Measurements from ENCODE around the gene CCDC33. TPM values are rescaled to one million over a fixed set of nuclear protein-coding genes. Genes with fewer than 3 reads are reported as not detected.

Gene CCDC33
- total RNA-seq, 1 experiment from 2014 or later, result 0.77 TPM

- no peak overlapping the region for H3K4me3 ChIP-seq (ENCODE audit: low read length)
- ATAC-seq (no peak), DNase-seq (no peak)
- H3F3A ChIP-seq (ENCODE audit: low read length, unreplicated experiment), result no peaks in the 10 kb centered on the region
- intact Hi-C loops (cut with micrococcal nuclease), result no loop called here
- POLR2A ChIA-PET (ENCODE audit: unreplicated experiment), result no interaction called here
- H2AFZ ChIP-seq (ENCODE audit: low read length), result no peak overlapping the region
- no TSS peak for BruUV-seq (replicated peaks)
- H3K9ac ChIP-seq (ENCODE audit: low read length), result no peak overlapping the region
- H3K27me3 ChIP-seq (ENCODE audit: low read length), result no peaks in the 10 kb centered on the region
- H3K36me3 ChIP-seq (ENCODE audit: low read depth, low read length), result no peaks in the 10 kb centered on the region
- no peaks in the 10 kb centered on the region for H3K9me2 ChIP-seq (replicated peaks; ENCODE audit: low read length)
- H4K20me1 ChIP-seq (ENCODE audit: low read length), result no peaks in the 10 kb centered on the region
- peaks cover 29% of the 10 kb centered on the region for H3K4me1 ChIP-seq (ENCODE audit: insufficient read depth, low read length)
- no peak overlapping the region for H3K27ac ChIP-seq (ENCODE audit: low read length)
- no peak for TF ChIP-seq EZH2 (IDR thresholded peaks at IDR 0.05; ENCODE audit: low read length, unreplicated experiment)
- TF ChIP-seq CTCF (conservative IDR thresholded peaks at IDR 0.05; ENCODE audit: low read depth, low read length), result no peak
- no peak for TF ChIP-seq EZH2phosphoT487 (IDR thresholded peaks at IDR 0.05; ENCODE audit: borderline replicate concordance, low read length)
- no peak overlapping the region for H3K4me2 ChIP-seq (ENCODE audit: low read length)
- H3K9me3 ChIP-seq (ENCODE audit: low read length), result no peaks in the 10 kb centered on the region
- H3K79me2 ChIP-seq (ENCODE audit: low read length), result no peaks in the 10 kb centered on the region
- CTCF ChIA-PET, result no interaction called here
Measured at GRCh38 chr15:74243431-74243830, 7.3 kb downstream of the CCDC33 start.

GRCh38 chr15:74244822-74245341 lies 8.8 kb downstream of the CCDC33 start:
- no peak for ATAC-seq
- no TSS peak for BruUV-seq (replicated peaks)
- Histone ChIP-seq H3K4me2 (ENCODE audit: low read length) (no peak overlapping the region), H3K36me3 (ENCODE audit: low read depth, low read length) (no peaks in the 10 kb centered on the region), H3K9me2 (replicated peaks; ENCODE audit: low read length) (no peaks in the 10 kb centered on the region), H3F3A (ENCODE audit: low read length, unreplicated experiment) (no peaks in the 10 kb centered on the region), H4K20me1 (ENCODE audit: low read length) (no peaks in the 10 kb centered on the region), H3K4me3 (ENCODE audit: low read length) (no peak overlapping the region), H3K9ac (ENCODE audit: low read length) (no peak overlapping the region), H2AFZ (ENCODE audit: low read length) (no peak overlapping the region), H3K9me3 (ENCODE audit: low read length) (no peaks in the 10 kb centered on the region), H3K27ac (ENCODE audit: low read length) (no peak overlapping the region), H3K27me3 (ENCODE audit: low read length) (no peaks in the 10 kb centered on the region), H3K4me1 (ENCODE audit: insufficient read depth, low read length) (peaks cover 21% of the 10 kb centered on the region), H3K79me2 (ENCODE audit: low read length) (no peaks in the 10 kb centered on the region)
- ChIA-PET CTCF (no interaction called here), POLR2A (ENCODE audit: unreplicated experiment) (no interaction called here)
- intact Hi-C loops (cut with micrococcal nuclease), result no loop called here
- TF ChIP-seq EZH2phosphoT487 (IDR thresholded peaks at IDR 0.05; ENCODE audit: borderline replicate concordance, low read length) (no peak), EZH2 (IDR thresholded peaks at IDR 0.05; ENCODE audit: low read length, unreplicated experiment) (no peak), CTCF (conservative IDR thresholded peaks at IDR 0.05; ENCODE audit: low read depth, low read length) (no peak)
- no peak for DNase-seq

DNA sequence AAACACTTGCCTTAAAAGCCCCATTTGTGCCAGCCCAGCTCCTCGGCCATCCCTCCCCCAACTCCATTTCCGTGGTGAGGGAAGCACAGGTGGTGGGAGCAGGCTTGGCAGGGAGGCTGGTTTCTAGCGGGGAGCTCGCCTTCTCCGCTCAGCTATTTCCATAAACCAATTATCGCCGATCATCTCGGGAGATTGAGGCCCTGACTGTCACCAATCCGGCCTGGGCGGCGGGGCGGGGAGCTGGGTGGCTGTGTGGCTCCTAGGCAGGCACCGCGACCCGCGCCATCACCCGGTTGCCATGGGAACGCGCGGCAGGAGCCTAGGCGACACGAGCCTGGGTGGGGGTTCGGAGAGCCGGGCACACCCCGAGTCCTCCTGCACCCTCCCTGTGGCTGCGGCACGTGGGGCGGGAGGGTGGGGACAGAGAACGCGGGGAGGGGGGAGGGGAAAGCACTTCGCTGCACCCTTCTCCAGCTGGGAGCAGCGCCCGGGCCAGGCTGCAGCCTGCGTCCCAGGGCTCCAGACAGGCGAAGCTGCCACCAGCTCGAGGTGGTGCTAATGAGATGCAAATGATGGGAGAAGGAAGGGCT lies 9.3 kb downstream of the CCDC33 start:
- TF ChIP-seq EZH2 (IDR thresholded peaks at IDR 0.05; ENCODE audit: low read length, unreplicated experiment) (no peak), CTCF (conservative IDR thresholded peaks at IDR 0.05; ENCODE audit: low read depth, low read length) (no peak), EZH2phosphoT487 (IDR thresholded peaks at IDR 0.05; ENCODE audit: borderline replicate concordance, low read length) (no peak)
- Histone ChIP-seq H3K79me2 (ENCODE audit: low read length) (no peaks in the 10 kb centered on the region), H3K4me1 (ENCODE audit: insufficient read depth, low read length) (peaks cover 16% of the 10 kb centered on the region), H3K9me2 (replicated peaks; ENCODE audit: low read length) (no peaks in the 10 kb centered on the region), H3K36me3 (ENCODE audit: low read depth, low read length) (no peaks in the 10 kb centered on the region), H3K4me2 (ENCODE audit: low read length) (no peak overlapping the region), H3K27me3 (ENCODE audit: low read length) (no peaks in the 10 kb centered on the region), H4K20me1 (ENCODE audit: low read length) (no peaks in the 10 kb centered on the region), H3K4me3 (ENCODE audit: low read length) (no peak overlapping the region), H3K9ac (ENCODE audit: low read length) (no peak overlapping the region), H3K9me3 (ENCODE audit: low read length) (no peaks in the 10 kb centered on the region), H3F3A (ENCODE audit: low read length, unreplicated experiment) (no peaks in the 10 kb centered on the region), H2AFZ (ENCODE audit: low read length) (no peak overlapping the region), H3K27ac (ENCODE audit: low read length) (no peak overlapping the region)
- DNase-seq, result no peak
- no TSS peak for BruUV-seq (replicated peaks)
- intact Hi-C loops (cut with micrococcal nuclease), result no loop called here
- no peak for ATAC-seq
- CTCF ChIA-PET, result no interaction called here
- POLR2A ChIA-PET (ENCODE audit: unreplicated experiment), result no interaction called here

Measured in PC-3 (cell line).